ENCODE data around the gene BBS9.
"Not testable (repeated sequence)": the region's sequence is repeated elsewhere in the genome, so short reads cannot be mapped to it uniquely, and the experiment has no call there.

Gene BBS9

GRCh38 chr7:33128990-33129805 is at the start of gene BBS9:
Gene BBS9 (plus strand): TSS chr7:33129564. CDS start chr7:33146253, 16,689 bp downstream.
- DNase-seq = peak; percentile 81

DNA sequence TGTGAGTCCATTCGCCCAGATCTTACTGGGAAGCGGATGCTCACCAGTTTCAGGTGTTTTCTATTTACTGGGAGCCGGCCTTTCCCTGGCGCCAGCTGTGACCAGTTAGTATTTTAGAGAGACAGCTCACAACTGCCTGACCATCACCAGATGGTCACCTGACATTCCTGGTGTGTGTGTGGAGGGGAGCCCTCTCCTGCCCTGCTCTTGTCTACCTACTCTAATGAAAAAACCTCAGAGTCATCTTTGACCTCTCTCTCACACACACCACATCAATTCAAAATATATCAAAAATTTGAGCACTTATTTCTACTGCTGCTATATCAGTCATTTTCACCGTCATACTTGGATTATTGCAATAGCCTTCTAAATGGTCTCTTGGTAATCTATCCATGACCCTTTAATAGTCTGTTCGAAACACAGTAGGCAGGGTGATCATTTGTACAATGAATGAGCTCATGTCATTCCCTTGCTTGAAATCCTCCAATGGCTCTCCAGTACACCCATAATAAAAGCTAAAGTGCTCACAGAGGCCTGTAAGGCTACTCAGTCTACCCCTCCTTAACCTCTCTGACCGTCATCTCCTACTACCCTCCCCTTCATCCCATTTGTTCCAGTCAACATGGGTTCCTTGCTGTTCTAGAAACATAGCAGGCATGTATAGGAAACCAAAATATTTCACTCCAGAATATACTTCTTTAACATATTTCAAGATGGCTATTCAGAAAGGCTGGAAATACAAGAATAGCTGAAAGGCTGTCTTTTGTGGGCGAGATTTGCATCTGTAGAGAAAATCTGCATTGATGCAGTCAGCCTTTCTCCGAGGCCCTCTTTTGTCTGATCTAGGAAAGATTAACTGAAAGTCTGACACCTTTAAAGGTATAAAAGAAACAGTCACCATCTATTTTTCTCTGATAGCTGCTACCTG is 49.3 kb upstream of the BBS9 start:
- no peak for DNase-seq

GRCh38 chr7:33087356-33087755 is 42.0 kb upstream of the BBS9 start:
- no peak for DNase-seq

GRCh38 chr7:33087858-33088257 is 41.5 kb upstream of the BBS9 start:
- DNase-seq = no peak

DNA sequence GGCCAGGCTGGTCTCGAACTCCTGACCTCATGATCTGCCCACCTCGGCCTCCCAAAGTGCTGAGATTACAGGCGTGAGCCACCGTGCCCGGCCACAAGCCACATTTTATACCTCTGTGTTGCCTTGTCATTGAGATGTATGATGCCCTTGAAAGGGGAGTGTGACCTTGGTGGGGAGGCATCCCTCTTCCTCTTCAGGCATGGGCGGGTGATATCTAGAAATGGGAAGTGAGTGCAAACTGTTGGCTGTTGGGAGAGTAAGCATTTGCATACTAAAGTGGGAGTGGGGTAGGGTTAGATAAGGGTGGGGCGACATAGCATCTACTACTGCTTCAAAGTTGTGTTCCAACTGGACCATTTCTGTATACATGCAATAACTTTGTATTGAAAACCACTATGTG is 40.2 kb upstream of the BBS9 start:
- DNase-seq = no peak

GRCh38 chr7:33091111-33091531 is 38.2 kb upstream of the BBS9 start:
- DNase-seq = no peak

DNA sequence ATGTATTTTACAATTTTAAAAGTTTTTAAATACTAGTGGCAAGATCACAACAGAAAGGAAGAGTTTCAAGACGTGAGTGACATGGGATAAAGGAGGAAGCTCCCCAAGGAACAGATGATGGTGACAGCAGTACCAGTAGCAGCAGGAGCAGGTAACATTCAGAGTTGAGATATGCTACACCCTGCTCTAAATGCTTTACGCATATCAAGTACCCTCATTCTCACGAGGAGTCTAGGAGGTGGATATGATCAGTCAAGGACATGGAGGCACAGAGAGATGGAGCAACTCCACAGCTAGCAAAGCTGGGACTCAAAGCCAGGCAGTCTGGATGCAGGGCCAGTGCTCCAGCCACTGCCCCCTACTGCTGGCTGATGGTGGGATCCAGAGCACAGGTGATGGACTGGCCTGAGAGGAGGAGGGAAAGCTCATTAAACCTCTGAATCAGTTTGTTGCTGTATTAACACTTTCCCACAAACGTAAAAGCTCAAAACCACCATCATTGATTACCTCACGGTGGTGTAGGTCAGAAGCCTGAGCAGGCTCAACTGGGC is 37.6 kb upstream of the BBS9 start:
- no peak for DNase-seq

- DNase-seq = no peak
Observed at GRCh38 chr7:33093266-33093665, 36.1 kb upstream of the BBS9 start.

DNA sequence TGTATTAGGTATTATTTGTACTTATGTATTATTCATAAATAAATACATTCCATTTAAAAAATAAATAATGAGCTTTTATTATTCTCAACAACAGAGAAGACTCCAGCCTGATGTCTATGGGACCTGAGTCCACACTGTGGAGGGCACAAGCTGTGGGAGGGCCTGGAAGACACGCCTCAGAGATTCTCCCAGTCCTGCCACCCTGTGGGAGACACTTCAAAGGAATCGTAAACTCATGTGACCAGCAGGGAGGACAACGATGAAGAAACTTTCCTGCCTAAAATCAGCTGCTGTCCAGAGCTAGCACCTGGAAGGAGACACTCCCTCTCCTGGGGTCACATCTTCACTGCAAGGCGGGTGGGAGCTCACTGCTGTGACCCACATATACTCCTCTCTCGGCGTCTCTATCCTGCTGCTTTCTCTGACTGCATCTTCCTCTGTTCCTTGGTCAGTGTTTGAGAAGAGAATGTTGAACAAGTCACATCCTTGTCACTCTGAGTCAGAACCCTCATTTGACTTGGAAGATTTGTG is 34.6 kb upstream of the BBS9 start:
- DNase-seq = not testable (repeated sequence)

DNA sequence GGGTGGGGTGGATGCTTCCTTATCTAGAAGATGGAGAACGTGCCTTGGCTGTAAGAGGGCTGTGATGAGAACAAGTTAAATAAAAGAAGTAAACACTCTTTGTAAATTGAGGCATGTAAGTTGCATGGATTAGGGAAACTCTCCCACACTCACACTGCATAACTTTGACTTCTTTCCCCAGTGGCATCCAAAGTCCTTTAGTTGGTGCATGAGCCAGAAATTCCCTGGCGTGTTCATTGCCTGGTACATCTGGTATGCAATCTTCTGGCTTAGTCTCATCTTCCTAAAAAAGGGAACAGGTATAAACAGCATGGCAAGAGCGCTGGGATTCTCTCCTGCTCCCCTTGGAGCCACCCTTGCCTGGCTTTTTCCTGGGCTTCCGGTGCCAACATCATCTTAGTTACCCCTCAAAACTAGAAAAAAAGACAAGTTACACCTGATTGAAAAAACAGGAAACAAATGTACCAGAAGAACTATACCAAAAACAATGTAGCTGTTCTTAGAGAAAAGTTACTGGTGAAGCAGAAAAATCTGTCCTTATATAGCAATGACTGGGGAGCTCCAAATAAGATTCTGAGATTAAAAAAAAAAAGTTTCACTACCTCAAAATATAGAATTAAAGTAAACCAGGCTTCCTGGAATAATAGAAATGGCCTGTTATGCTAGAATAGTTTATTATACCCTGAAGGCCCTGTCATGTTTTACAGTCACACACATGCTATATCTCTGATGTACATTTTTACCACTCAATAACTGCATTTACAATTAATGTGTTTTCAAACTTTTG is 30.0 kb upstream of the BBS9 start:
- no peak for DNase-seq

- DNase-seq = no peak
Observed at GRCh38 chr7:33100770-33101169, 28.6 kb upstream of the BBS9 start.

GRCh38 chr7:33101906-33102305 is 27.5 kb upstream of the BBS9 start:
- DNase-seq = no peak

GRCh38 chr7:33107136-33108066 is 22.0 kb upstream of the BBS9 start:
- no peak for DNase-seq

GRCh38 chr7:33108554-33109004 is 20.8 kb upstream of the BBS9 start:
- no peak for DNase-seq

DNA sequence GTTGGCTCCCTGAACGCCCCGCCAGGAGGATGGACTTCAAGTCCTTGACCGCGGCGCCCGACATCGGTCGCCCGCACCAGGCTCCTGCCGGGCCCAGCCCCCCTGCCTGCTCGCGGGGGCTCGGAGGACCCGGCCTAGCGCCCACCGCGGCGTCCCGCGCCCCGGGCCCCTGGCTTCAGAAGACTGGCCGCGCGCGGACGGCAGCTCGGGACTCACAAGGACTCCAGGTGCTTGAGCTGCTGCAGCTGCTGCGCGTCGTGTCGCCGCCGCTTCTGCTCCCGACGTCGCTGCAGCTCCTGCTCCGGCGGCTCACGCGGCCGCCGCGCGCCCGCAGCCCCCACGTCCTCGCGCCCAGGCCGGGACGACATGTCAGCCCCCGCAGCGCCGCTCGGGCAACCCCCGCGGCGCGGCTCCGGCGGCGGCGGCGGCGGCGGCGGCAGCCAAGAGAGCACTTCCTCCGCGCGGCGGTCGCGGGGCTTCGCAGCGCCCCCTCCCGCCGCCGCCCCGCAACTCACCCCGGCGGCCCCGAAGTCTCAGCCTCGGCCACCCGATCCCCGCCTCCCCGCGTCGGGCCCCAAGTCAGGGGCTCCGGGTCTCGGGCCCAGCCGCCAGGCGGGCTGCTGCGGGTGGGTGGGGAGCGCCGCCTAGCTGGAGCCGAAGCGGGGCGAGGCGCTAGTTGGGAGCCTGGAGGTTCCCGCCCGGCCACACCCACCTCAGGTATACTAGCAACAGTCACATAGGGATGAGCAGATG is 20.2 kb upstream of the BBS9 start, which contains the start of gene RP9:
Gene RP9 (minus strand): TSS at position 400 of the 753 bp plus-strand sequence. CDS start 32 bp downstream, at position 368.
- DNase-seq = peak; percentile 4

GRCh38 chr7:33109758-33110238 is 19.6 kb upstream of the BBS9 start:
- no peak for DNase-seq

DNA sequence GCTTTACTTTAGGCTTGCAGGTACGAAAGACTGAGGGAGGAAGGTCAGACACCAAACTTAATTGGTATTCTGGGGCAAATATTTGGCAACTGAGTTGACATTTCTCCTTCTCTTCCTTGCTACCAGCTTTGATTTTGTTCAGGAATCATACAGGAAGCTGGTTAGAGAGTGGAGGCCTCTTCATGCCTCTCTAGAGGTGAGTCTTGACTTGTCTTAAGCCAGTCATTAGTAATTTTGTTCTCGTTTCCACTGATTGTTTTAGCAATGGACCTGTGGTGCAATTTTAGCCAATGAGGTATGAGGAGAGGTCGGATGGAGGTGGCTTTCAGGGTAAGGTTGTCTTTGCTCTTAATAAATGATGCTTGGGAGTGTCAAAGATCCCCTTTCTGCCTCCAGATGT is 17.8 kb upstream of the BBS9 start:
- no peak for DNase-seq

GRCh38 chr7:33114976-33115375 is 14.4 kb upstream of the BBS9 start:
- DNase-seq = no peak

GRCh38 chr7:33118383-33118782 is 11.0 kb upstream of the BBS9 start:
- DNase-seq = no peak

DNA sequence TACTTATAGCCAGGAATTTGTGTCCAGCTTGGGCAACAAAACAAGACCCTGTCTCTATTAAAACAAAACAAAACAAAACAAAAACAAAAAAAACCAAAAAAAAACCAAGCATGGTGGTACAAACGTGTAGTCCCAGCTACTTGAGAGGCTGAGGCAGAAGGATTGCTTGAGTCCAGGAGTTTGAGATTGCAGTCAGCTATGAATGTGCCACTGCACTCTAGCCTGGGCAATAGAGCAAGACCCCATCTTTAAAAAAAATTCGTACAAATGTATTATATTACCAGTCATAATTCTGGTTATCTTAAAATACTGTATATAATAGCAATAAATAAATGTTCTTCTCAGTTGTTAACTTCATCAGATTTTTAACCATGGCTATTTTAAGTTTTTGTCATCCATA is 2.3 kb upstream of the BBS9 start:
- DNase-seq = no peak
